Skeletal muscle satellite cell (primary cell): ENCODE data around the gene LGR4.
A peak's percentile ranks its signal among the peaks of the same experiment; 100 is the strongest.

Experiments used
- H3K27me3 ChIP-seq: 2 replicates; pipeline ENCODE4 v1.7.0; 2013; ENCODE audit warnings: low read length; ENCODE audit not compliant: control insufficient read depth, insufficient read depth
- H3K36me3 ChIP-seq: 2 replicates; pipeline ENCODE4 v1.7.0; 2013; ENCODE audit warnings: mild to moderate bottlenecking, control low read depth, low read length; ENCODE audit not compliant: insufficient read depth
- H3K4me1 ChIP-seq: 2 replicates; pipeline ENCODE4 v1.7.0; 2013; ENCODE audit warnings: low read length; ENCODE audit not compliant: control insufficient read depth, insufficient read depth
- H3K4me2 ChIP-seq: 2 replicates; pipeline ENCODE4 v1.7.0; 2013; ENCODE audit warnings: mild to moderate bottlenecking, low read length
- H3K4me3 ChIP-seq: 2 replicates; pipeline ENCODE4 v1.7.0; 2013; ENCODE audit warnings: low read length
- H3K9ac ChIP-seq: 2 replicates; pipeline ENCODE4 v1.7.0; 2013; ENCODE audit warnings: mild to moderate bottlenecking, low read depth, low read length, moderate library complexity
- H3K9me3 ChIP-seq: replicated peaks from 2 replicates; pipeline ENCODE4 v1.7.0; 2013; ENCODE audit warnings: mild to moderate bottlenecking, control low read depth, low read length

LGR4 gene

GRCh38 chr11:27363576-27364117 is 108.9 kb downstream of the LGR4 start:
- no peaks in the 10 kb centered on the region for H3K27me3 ChIP-seq
- H3K4me2 ChIP-seq: peak overlapping the region; percentile 96
- peak overlapping the region; percentile 98 for H3K4me3 ChIP-seq
- H3K9ac ChIP-seq: peak overlapping the region; percentile 90
- H3K36me3 ChIP-seq: no peaks in the 10 kb centered on the region
- H3K4me1 ChIP-seq: peaks cover 17% of the 10 kb centered on the region
- H3K9me3 ChIP-seq: no peaks in the 10 kb centered on the region

- H3K9ac ChIP-seq: peak within 1 kb of the TSS; percentile 90
- H3K9me3 ChIP-seq: no peaks in the 10 kb centered on the region
- H3K4me1 ChIP-seq: peaks cover 17% of the 10 kb centered on the region
- peak within 1 kb of the TSS; percentile 96 for H3K4me2 ChIP-seq
- no peaks in the 10 kb centered on the region for H3K36me3 ChIP-seq
- no peaks in the 10 kb centered on the region for H3K27me3 ChIP-seq
- peak within 1 kb of the TSS; percentile 98 for H3K4me3 ChIP-seq
These were observed 109.6 kb downstream of the LGR4 start, which contains the start of gene CCDC34 for GRCh38 chr11:27362749-27363575. Gene CCDC34 (minus strand): TSS chr11:27363215. CDS start chr11:27363194, 21 bp downstream.

GRCh38 chr11:27361649-27362431 is 110.8 kb downstream of the LGR4 start:
- no peaks in the 10 kb centered on the region for H3K36me3 ChIP-seq
- no peaks in the 10 kb centered on the region for H3K27me3 ChIP-seq
- H3K4me1 ChIP-seq: peaks cover 17% of the 10 kb centered on the region
- peak overlapping the region; percentile 96 for H3K4me2 ChIP-seq
- peak overlapping the region; percentile 90 for H3K9ac ChIP-seq
- peak overlapping the region; percentile 98 for H3K4me3 ChIP-seq
- H3K9me3 ChIP-seq: no peaks in the 10 kb centered on the region

GRCh38 chr11:27358296-27358695 is 114.3 kb downstream of the LGR4 start:
- Histone ChIP-seq H3K9ac (no peak overlapping the region), H3K4me3 (no peak overlapping the region), H3K36me3 (no peaks in the 10 kb centered on the region), H3K4me2 (no peak overlapping the region), H3K27me3 (no peaks in the 10 kb centered on the region), H3K9me3 (no peaks in the 10 kb centered on the region), H3K4me1 (peaks cover 21% of the 10 kb centered on the region)

GRCh38 chr11:27357250-27357649 is 115.3 kb downstream of the LGR4 start:
- Histone ChIP-seq H3K9me3 (no peaks in the 10 kb centered on the region), H3K4me3 (no peak overlapping the region), H3K9ac (no peak overlapping the region), H3K27me3 (no peaks in the 10 kb centered on the region), H3K4me1 (peaks cover 14% of the 10 kb centered on the region), H3K36me3 (no peaks in the 10 kb centered on the region), H3K4me2 (no peak overlapping the region)

GRCh38 chr11:27356624-27357222 is 115.9 kb downstream of the LGR4 start:
- Histone ChIP-seq H3K4me1 (peaks cover 9% of the 10 kb centered on the region), H3K4me2 (no peak overlapping the region), H3K9ac (no peak overlapping the region), H3K36me3 (no peaks in the 10 kb centered on the region), H3K9me3 (no peaks in the 10 kb centered on the region), H3K27me3 (no peaks in the 10 kb centered on the region), H3K4me3 (no peak overlapping the region)

- Histone ChIP-seq H3K9ac (no peak overlapping the region), H3K4me2 (no peak overlapping the region), H3K4me1 (peaks cover 9% of the 10 kb centered on the region), H3K36me3 (no peaks in the 10 kb centered on the region), H3K9me3 (no peaks in the 10 kb centered on the region), H3K4me3 (no peak overlapping the region), H3K27me3 (no peaks in the 10 kb centered on the region)
These were observed 117.0 kb downstream of the LGR4 start for GRCh38 chr11:27355575-27356104.

- peaks cover 9% of the 10 kb centered on the region for H3K4me1 ChIP-seq
- H3K36me3 ChIP-seq: no peaks in the 10 kb centered on the region
- H3K4me2 ChIP-seq: no peak overlapping the region
- H3K27me3 ChIP-seq: no peaks in the 10 kb centered on the region
- no peak overlapping the region for H3K9ac ChIP-seq
- no peak overlapping the region for H3K4me3 ChIP-seq
- H3K9me3 ChIP-seq: no peaks in the 10 kb centered on the region
These were observed 118.1 kb downstream of the LGR4 start for GRCh38 chr11:27354359-27354965.

- H3K4me3 ChIP-seq: no peak overlapping the region
- H3K27me3 ChIP-seq: no peaks in the 10 kb centered on the region
- no peak overlapping the region for H3K4me2 ChIP-seq
- H3K9me3 ChIP-seq: no peaks in the 10 kb centered on the region
- no peak overlapping the region for H3K9ac ChIP-seq
- peaks cover 9% of the 10 kb centered on the region for H3K4me1 ChIP-seq
- no peaks in the 10 kb centered on the region for H3K36me3 ChIP-seq
These were observed 118.8 kb downstream of the LGR4 start for GRCh38 chr11:27353593-27354358.

GRCh38 chr11:27352781-27353180 is 119.8 kb downstream of the LGR4 start:
- Histone ChIP-seq H3K36me3 (no peaks in the 10 kb centered on the region), H3K4me1 (peaks cover 9% of the 10 kb centered on the region), H3K27me3 (no peaks in the 10 kb centered on the region), H3K9me3 (no peaks in the 10 kb centered on the region), H3K9ac (no peak overlapping the region), H3K4me3 (no peak overlapping the region), H3K4me2 (no peak overlapping the region)
